AG10803 (cell line): ENCODE measurements around the gene POLDIP2.

Experiments used
- DNase-seq: peaks from one replicate; pipeline ENCODE4 v3.0.0; 2010; ENCODE audit warnings: low read depth
- H3K4me3 ChIP-seq: 2 replicates; pipeline ENCODE4 v1.5.1; 2011; ENCODE audit warnings: mild to moderate bottlenecking, low read length, control low read depth
- CTCF ChIP-seq: conservative IDR thresholded peaks from 2 replicates; pipeline ENCODE4 v1.5.1; 2011; ENCODE audit warnings: mild to moderate bottlenecking, low read length, control low read depth, inconsistent platforms

The POLDIP2 gene

GRCh38 chr17:28315846-28316705 lies 41.3 kb downstream of the POLDIP2 start:
- no peak for TF ChIP-seq CTCF
- H3K4me3 ChIP-seq: no peak overlapping the region
- no peak for DNase-seq

GRCh38 chr17:28313841-28314240 lies 43.5 kb downstream of the POLDIP2 start:
- no peak for TF ChIP-seq CTCF
- H3K4me3 ChIP-seq: no peak overlapping the region
- no peak for DNase-seq

GRCh38 chr17:28306954-28307401 lies 50.3 kb downstream of the POLDIP2 start:
- no peak for DNase-seq
- TF ChIP-seq CTCF: no peak
- H3K4me3 ChIP-seq: no peak overlapping the region

GRCh38 chr17:28298449-28298848 lies 58.9 kb downstream of the POLDIP2 start:
- no peak for DNase-seq
- TF ChIP-seq CTCF: no peak

More at GRCh38 chr17:28298449-28298848, 58.9 kb downstream of the POLDIP2 start:
- H3K4me3 ChIP-seq: no peak overlapping the region
